Dermis blood vessel endothelial cell (primary cell): ENCODE results near the gene EPHB3. TPM values are rescaled to one million over a fixed set of nuclear protein-coding genes. Genes with fewer than 3 reads are reported as not detected.
A peak's percentile ranks its signal among the peaks of the same experiment; 100 is the strongest.

Experiments
- DNase-seq: peaks from one replicate; pipeline ENCODE4 v3.0.0; 2010
- total RNA-seq: library from RNA; depleted of rRNA; stranded (reverse); fragments of >200 nt; gene quantifications from 2 replicates; pipeline ENCODE4 v1.2.3, GENCODE V29; 2014

EPHB3 gene
- total RNA-seq: under 0.01 and 0.23 TPM in 2 replicates

- DNase-seq: peak; percentile 98
These were observed at the start of gene EPHB3 for GRCh38 chr3:184561061-184561912. TSS of gene EPHB3 (plus strand) at chr3:184561785. CDS start at chr3:184562236, 451 bp downstream.

- no peak for DNase-seq
These were observed 49.0 kb upstream of the EPHB3 start for GRCh38 chr3:184512621-184513020.

GRCh38 chr3:184513276-184514170 is 48.1 kb upstream of the EPHB3 start:
- peak; percentile 91 for DNase-seq

GRCh38 chr3:184514171-184514490 is 47.5 kb upstream of the EPHB3 start:
- peak; percentile 31 for DNase-seq

- peak; percentile 82 for DNase-seq
These were observed 37.6 kb upstream of the EPHB3 start for GRCh38 chr3:184523825-184524615.

GRCh38 chr3:184524981-184525336 is 36.6 kb upstream of the EPHB3 start:
- DNase-seq: peak; percentile 66

GRCh38 chr3:184525337-184526087 is 36.1 kb upstream of the EPHB3 start:
- DNase-seq: peak; percentile 46

GRCh38 chr3:184526088-184526433 is 35.5 kb upstream of the EPHB3 start:
- no peak for DNase-seq

GRCh38 chr3:184531626-184532280 is 29.8 kb upstream of the EPHB3 start:
- DNase-seq: peak; percentile 77

GRCh38 chr3:184532940-184533732 is 28.4 kb upstream of the EPHB3 start:
- no peak for DNase-seq

GRCh38 chr3:184537885-184538665 is 23.5 kb upstream of the EPHB3 start:
- DNase-seq: peak; percentile 32

GRCh38 chr3:184538666-184539431 is 22.7 kb upstream of the EPHB3 start:
- no peak for DNase-seq

GRCh38 chr3:184539801-184540435 is 21.7 kb upstream of the EPHB3 start:
- DNase-seq: no peak

GRCh38 chr3:184540777-184541681 is 20.6 kb upstream of the EPHB3 start:
- peak; percentile 83 for DNase-seq

GRCh38 chr3:184541886-184542562 is 19.6 kb upstream of the EPHB3 start:
- no peak for DNase-seq

- DNase-seq: no peak
These were observed 19.0 kb upstream of the EPHB3 start for GRCh38 chr3:184542577-184542976.

GRCh38 chr3:184543256-184543655 is 18.3 kb upstream of the EPHB3 start:
- no peak for DNase-seq
